ENCODE results near the gene PCDHGB4.
"Not testable (repeated sequence)": the region's sequence is repeated elsewhere in the genome, so short reads cannot be mapped to it uniquely, and the experiment has no call there.

Gene PCDHGB4

GRCh38 chr5:141369994-141370848, 17.3 kb upstream of the PCDHGB4 start, which contains the start of gene PCDHGB3:
PCDHGB3 (plus strand) TSS chr5:141370242; CDS start chr5:141370395, 153 bp downstream.
- DNase-seq: peak; percentile 32

- DNase-seq: no peak
Observed at GRCh38 chr5:141371572-141372475, 15.7 kb upstream of the PCDHGB4 start.

- peak; percentile 6 for DNase-seq
Observed at GRCh38 chr5:141373673-141374317, 13.7 kb upstream of the PCDHGB4 start, which contains the start of gene PCDHGA6. PCDHGA6 (plus strand) TSS chr5:141373891; CDS start chr5:141374084, 193 bp downstream.

GRCh38 chr5:141374627-141375026, 12.9 kb upstream of the PCDHGB4 start:
- no peak for DNase-seq

DNA sequence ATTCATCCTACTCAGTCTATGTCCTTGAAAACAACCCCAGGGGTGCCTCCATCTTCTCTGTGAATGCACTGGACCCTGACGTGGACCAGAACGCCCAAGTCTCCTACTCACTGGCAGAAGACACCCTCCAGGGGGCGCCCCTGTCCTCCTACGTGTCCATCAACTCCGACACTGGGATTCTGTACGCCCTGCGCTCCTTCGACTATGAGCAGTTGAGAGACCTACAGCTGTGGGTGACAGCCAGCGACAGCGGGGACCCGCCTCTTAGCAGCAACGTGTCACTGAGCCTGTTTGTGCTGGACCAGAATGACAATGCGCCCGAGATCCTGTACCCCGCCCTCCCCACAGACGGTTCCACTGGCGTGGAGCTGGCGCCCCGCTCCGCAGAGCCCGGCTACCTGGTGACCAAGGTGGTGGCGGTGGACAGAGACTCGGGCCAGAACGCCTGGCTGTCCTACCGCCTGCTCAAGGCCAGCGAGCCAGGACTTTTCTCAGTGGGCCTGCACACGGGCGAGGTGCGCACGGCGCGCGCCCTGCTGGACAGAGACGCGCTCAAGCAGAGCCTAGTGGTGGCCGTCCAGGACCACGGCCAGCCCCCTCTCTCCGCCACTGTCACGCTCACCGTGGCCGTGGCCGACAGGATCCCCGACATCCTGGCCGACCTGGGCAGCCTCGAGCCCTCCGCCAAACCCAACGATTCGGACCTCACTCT, 11.9 kb upstream of the PCDHGB4 start:
- DNase-seq: not testable (repeated sequence)

- DNase-seq: no peak
Observed at GRCh38 chr5:141382469-141383294, 4.8 kb upstream of the PCDHGB4 start, which contains the start of gene PCDHGA7. PCDHGA7 (plus strand) TSS chr5:141382742; CDS start chr5:141382900, 158 bp downstream.

- no peak for DNase-seq
Observed at GRCh38 chr5:141383345-141383744, 4.2 kb upstream of the PCDHGB4 start.

GRCh38 chr5:141384471-141385267, 2.8 kb upstream of the PCDHGB4 start:
- DNase-seq: no peak

GRCh38 chr5:141388661-141389060, 1.2 kb downstream of the PCDHGB4 start:
- no peak for DNase-seq

- no peak for DNase-seq
Observed at GRCh38 chr5:141389153-141390042, 1.9 kb downstream of the PCDHGB4 start.

DNA sequence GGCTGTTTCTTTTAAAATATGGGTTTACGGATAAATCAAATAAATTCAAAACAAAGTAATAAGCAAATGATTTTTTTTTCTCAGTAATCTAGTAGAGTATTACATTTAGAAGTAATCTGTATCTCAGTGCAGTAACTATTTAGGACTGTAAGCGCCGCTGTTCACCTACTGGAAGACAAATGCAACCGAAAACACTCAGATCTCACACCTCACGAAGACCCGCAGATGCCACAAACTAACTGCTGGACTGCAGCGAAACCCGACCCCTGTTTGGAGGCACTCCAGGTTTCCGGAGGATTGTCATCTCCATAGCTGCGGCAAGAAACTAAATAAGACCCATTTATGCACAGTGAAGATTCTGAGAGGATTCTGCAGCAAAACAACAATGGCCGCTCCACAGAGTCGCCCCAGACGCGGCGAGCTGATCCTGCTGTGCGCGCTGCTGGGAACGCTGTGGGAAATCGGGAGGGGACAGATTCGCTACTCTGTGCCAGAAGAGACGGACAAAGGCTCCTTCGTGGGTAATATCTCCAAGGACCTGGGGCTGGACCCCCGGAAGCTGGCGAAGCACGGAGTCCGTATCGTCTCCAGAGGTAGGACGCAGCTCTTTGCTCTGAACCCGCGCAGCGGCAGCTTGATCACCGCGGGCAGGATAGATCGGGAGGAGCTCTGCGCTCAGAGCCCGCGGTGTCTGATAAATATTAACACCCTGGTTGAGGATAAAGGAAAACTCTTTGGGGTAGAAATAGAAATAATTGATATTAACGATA, 5.1 kb downstream of the PCDHGB4 start, which contains the start of gene PCDHGA8:
PCDHGA8 (plus strand) TSS at position 205 of the 770 bp plus-strand sequence; CDS start at position 386, 181 bp downstream.
- DNase-seq: no peak

DNA sequence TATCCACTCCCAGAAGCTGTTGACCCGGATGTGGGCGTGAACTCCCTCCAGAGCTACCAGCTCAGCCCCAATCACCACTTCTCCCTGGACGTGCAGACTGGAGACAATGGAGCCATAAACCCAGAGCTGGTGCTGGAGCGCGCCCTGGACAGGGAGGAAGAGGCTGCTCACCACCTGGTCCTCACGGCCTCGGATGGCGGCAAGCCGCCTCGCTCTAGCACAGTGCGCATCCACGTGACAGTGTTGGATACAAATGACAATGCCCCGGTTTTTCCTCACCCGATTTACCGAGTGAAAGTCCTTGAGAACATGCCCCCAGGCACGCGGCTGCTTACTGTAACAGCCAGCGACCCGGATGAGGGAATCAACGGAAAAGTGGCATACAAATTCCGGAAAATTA, 5.8 kb downstream of the PCDHGB4 start:
- DNase-seq: no peak

GRCh38 chr5:141394401-141395187, 7.1 kb downstream of the PCDHGB4 start:
- not testable (repeated sequence) for DNase-seq

- peak; percentile 48 for DNase-seq
Observed at GRCh38 chr5:141397756-141398551, 10.5 kb downstream of the PCDHGB4 start, which contains the start of gene PCDHGB5. PCDHGB5 (plus strand) TSS chr5:141397947; CDS start chr5:141398128, 181 bp downstream.

DNA sequence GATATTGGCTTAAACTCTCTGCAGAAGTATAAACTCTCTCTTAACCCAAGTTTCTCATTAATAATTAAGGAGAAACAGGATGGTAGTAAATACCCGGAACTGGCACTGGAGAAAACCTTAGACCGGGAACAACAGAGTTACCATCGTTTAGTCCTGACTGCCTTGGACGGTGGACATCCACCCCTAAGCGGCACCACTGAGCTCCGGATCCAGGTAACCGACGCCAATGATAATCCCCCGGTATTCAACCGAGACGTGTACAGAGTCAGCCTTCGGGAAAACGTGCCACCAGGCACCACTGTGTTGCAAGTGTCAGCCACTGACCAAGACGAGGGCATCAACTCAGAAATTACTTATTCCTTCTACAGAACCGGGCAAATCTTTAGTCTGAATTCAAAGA, 11.1 kb downstream of the PCDHGB4 start:
- no peak for DNase-seq

- no peak for DNase-seq
Observed at GRCh38 chr5:141399555-141400258, 12.2 kb downstream of the PCDHGB4 start.
